HG02759 (cell line): ENCODE data around the gene SPDL1.
"Not testable (repeated sequence)": the region's sequence is repeated elsewhere in the genome, so short reads cannot be mapped to it uniquely, and the experiment has no call there.

Experiments used
- ATAC-seq: cut with Tn5 transposase; IDR thresholded peaks from one replicate; pipeline ENCODE4 v1.9.1; 2021; ENCODE audit warnings: mild to moderate bottlenecking, moderate library complexity; ENCODE audit not compliant: unreplicated experiment

SPDL1 gene

DNA sequence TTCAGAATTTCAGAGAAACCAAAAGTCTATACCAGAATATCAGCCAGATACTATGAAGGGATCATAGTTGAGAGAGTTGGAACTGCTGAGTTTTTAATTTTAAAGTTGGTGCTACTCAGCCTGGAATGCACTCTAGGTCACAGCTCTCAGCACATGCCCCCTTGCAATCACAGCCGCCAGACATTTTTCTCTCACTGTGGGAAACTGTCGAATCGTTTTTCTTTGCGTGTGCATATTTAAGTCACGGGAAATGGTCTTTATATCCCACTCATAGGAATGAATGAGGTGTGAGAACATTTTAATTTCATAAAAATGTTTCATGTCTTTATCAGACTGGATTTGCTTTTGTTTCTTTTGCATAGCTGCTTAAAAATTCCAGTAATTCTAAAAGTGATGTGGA lies 12.2 kb upstream of the SPDL1 start:
- no peak for ATAC-seq

DNA sequence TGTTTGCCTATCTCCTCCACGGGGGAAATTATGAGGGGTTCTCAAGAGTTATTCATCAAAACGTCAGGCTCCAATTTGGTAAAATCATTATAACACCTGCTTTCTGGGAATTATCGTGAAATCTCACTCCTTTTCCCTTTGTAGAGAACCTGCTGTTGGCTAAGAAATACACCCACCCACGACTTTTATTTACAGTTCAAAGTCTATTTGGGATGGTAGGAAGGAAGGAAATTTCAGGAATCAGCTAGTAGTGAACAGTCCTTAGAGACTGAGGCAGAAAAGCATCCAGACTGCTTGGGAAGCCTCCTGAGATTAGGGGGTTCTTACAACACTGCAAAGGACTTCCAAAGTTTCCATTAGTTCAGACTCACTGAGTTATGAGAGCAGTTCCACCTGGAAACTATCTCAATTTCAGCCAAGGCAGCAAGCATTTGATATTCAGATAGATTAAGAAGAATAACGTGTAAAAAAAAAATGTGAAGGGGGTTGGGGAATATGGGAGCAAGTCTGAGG lies 9.4 kb upstream of the SPDL1 start:
- ATAC-seq = no peak

GRCh38 chr5:169576181-169576598 lies 7.4 kb upstream of the SPDL1 start:
- no peak for ATAC-seq

GRCh38 chr5:169577951-169578350 lies 5.6 kb upstream of the SPDL1 start:
- ATAC-seq = no peak

- no peak for ATAC-seq
Measured at GRCh38 chr5:169580964-169581363, 2.6 kb upstream of the SPDL1 start.

GRCh38 chr5:169581580-169582227 lies 1.9 kb upstream of the SPDL1 start:
- peak; percentile 37 for ATAC-seq

DNA sequence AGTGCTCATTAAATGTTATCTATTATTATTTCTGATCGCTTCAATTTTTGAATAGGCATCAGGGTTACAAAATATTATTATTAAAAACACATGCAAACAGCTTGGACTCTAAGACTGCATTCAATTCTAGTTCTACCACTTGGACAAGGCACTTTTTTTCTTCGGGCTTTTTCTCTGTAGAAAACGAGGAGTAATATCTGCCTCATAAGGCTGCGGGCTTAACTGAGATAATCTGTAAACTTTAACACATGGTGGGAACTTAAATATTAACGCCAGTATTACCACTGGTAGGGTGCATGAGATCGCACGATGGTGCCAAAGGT lies 511 bp upstream of the SPDL1 start:
- no peak for ATAC-seq

- ATAC-seq = no peak
Measured at GRCh38 chr5:169584998-169585451, 1.5 kb downstream of the SPDL1 start.

- ATAC-seq = no peak
Measured at GRCh38 chr5:169590602-169591001, 7.0 kb downstream of the SPDL1 start.

GRCh38 chr5:169591636-169592035 lies 8.1 kb downstream of the SPDL1 start:
- no peak for ATAC-seq

- ATAC-seq = no peak
Measured at GRCh38 chr5:169592937-169593650, 9.5 kb downstream of the SPDL1 start.

DNA sequence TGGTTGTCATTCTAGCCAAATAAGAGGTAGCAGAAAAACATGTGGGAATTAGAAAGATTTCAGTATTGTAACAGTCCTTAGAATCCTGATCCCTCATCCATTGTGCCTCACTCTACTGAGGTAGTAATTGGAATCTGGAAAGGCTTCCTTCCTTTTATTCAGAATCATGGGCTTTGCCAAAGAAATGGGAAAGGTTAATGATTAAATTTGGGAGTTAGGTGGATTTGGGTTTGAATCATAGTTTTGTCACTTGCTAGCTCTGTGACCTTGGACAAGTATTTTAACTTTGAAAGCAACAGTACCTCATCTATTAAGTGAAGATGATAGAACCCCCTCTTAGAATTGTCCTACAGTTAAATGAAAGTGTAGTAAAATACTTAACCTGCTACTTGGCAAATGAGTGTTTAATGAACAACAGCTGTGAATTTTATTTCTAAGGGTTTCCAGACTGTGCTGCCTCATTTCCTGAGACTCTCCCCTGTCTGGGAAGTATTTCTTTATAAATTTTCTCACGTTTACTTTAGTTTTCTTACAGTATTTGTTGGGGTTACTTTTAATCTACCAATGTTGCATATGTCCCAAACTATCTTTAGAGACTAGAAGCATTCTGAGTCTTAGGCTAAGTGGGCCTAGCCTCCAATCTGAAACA lies 11.7 kb downstream of the SPDL1 start:
- ATAC-seq = no peak

- ATAC-seq = no peak
Measured at GRCh38 chr5:169599451-169599850, 15.9 kb downstream of the SPDL1 start.

DNA sequence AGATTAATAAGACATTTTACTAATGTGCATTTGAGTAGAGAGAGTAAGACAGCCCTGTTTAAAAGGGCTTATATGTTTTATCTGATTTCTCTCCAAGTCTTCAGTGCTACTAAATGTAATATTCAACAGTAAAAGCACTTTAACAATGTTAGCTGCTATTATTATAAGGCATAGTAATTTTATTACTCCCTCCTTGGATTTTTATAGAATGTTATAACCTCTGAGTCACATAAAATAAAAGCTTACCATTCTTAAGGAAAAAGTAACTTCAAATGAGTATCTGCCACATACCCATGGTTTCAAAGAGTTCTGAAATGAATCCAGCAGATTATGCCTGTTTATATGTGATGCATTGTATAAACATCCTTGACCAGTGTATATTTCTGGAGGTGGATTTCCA lies 19.0 kb downstream of the SPDL1 start:
- no peak for ATAC-seq

DNA sequence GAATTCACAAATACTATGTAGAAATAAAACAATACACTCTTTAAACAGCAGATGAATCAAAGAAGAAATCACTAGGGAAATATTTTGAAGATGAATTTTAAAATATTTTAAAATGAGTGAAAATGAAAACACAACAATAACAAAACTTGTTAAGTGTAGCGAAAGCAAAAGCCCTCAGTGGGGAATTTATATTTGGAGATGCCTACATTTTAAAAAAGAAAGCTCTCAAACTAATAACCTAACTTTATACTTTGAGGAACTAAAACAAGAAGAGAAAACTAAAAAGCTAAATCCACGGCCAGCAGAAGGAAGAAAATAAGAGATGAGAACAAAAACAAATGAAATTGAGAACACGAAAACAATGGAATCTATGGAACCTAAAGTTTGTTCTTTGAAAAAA lies 22.7 kb downstream of the SPDL1 start:
- ATAC-seq = no peak

GRCh38 chr5:169607882-169608281 lies 24.3 kb downstream of the SPDL1 start:
- ATAC-seq = no peak

GRCh38 chr5:169609716-169610115 lies 26.1 kb downstream of the SPDL1 start:
- ATAC-seq = no peak

GRCh38 chr5:169610606-169611005 lies 27.0 kb downstream of the SPDL1 start:
- ATAC-seq = no peak

GRCh38 chr5:169615561-169615960 lies 32.0 kb downstream of the SPDL1 start:
- ATAC-seq = no peak

DNA sequence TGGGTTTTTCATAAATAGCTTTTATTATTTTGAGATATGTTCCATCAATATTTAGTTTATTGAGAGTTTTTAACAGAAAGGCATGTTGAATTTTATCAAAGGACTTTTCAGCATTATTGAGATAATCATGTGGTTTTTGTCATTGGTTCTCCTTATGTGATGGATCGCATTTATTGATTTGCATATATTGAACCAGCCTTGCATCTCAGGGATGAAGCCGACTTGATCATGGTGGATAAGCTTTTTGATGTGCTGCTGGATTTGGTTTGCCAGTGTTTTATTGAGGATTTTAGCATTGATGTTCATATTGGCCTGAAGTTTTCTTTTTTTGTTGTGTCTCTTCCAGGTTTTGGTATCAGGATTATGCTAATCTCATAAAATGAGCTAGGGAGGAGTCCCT lies 40.7 kb downstream of the SPDL1 start:
- not testable (repeated sequence) for ATAC-seq

- ATAC-seq = no peak
Measured at GRCh38 chr5:169626779-169627178, 43.2 kb downstream of the SPDL1 start.

DNA sequence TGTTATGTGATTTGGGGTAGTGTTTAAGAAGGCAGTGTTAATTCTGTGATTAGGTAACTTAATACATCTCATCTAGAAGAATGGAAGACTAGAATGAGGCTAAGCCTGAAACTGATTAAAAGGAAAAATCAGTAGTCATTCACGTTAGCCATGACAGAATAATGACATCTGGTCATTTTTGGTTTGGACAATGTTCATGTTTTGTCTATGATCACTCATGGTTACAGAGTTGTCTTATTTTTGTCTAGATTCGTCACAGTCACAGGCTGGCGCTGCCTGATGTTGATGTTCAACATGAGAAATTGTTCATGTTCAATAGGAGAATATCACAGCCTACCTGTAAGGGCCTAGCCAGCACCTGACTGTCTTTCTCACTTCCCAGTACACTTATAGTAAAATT lies 44.0 kb downstream of the SPDL1 start:
- ATAC-seq = no peak
